Coronary artery (tissue), 2 donors: Measurements from ENCODE around the gene GPR132.

Experiments used
- DNase-seq: peaks from one replicate; pipeline ENCODE4 v3.0.0-alpha.2; 2017; ENCODE audit warnings: low spot score
- H3K27ac ChIP-seq, 2 donors: fragments of 200-600 bp; sonication (generic); one replicate each; pipeline ENCODE4 v1.5.1; 2016 to 2019
- H3K4me3 ChIP-seq: fragments of 200-600 bp; sonication (generic); 2 replicates; pipeline ENCODE4 v1.5.1; 2016; ENCODE audit warnings: mild to moderate bottlenecking, moderate library complexity
- CTCF ChIP-seq: fragments of 200-600 bp; sonication (generic); IDR thresholded peaks from one replicate; pipeline ENCODE4 v1.5.1; 2019; ENCODE audit warnings: antibody characterized with exemption

Gene GPR132

GRCh38 chr14:105072892-105073719 lies 7.9 kb upstream of the GPR132 start:
- Histone ChIP-seq H3K4me3 (no peak overlapping the region), H3K27ac (no peak overlapping the region)
- TF ChIP-seq CTCF = no peak
- DNase-seq = no peak

GRCh38 chr14:105072381-105072861 lies 7.2 kb upstream of the GPR132 start:
- TF ChIP-seq CTCF = no peak
- no peak overlapping the region for H3K4me3 ChIP-seq
- no peak overlapping the region for H3K27ac ChIP-seq
- DNase-seq = peak; percentile 68

- Histone ChIP-seq H3K27ac (no peak overlapping the region), H3K4me3 (no peak overlapping the region)
- no peak for TF ChIP-seq CTCF
- DNase-seq = no peak
Observed at GRCh38 chr14:105071942-105072341, 6.7 kb upstream of the GPR132 start.

- H3K27ac ChIP-seq = no peak overlapping the region
- no peak for DNase-seq
- H3K4me3 ChIP-seq = no peak overlapping the region
- no peak for TF ChIP-seq CTCF
Observed at GRCh38 chr14:105071326-105071725, 6.1 kb upstream of the GPR132 start.

- no peak for DNase-seq
- TF ChIP-seq CTCF = no peak
- Histone ChIP-seq H3K27ac (peak overlapping the region in 1 of 2 donors; percentile 66), H3K4me3 (no peak overlapping the region)
Observed at GRCh38 chr14:105070760-105071137, 5.5 kb upstream of the GPR132 start.

GRCh38 chr14:105069871-105070759 lies 4.9 kb upstream of the GPR132 start:
- TF ChIP-seq CTCF = no peak
- peak overlapping the region in 1 of 2 donors; percentile 66 for H3K27ac ChIP-seq
- DNase-seq = peak; percentile 74
- H3K4me3 ChIP-seq = no peak overlapping the region
